Chondrocyte (in vitro differentiated cells): Measurements from ENCODE around the gene RABIF. TPM values are rescaled to one million over a fixed set of nuclear protein-coding genes. Genes with fewer than 3 reads are reported as not detected.

Experiments
- DNase-seq: peaks from one replicate; pipeline ENCODE4 v3.0.0; 2021; ENCODE audit warnings: mixed read lengths, low spot score
- H3K27ac Mint-ChIP-seq: one replicate; pipeline ENCODE4 v1.8.0; 2021; ENCODE audit warnings: mild to moderate bottlenecking, moderate library complexity, mixed read lengths; ENCODE audit not compliant: unreplicated experiment
- H3K27me3 Mint-ChIP-seq: 2 replicates; pipeline ENCODE4 v1.8.0; 2021; ENCODE audit warnings: low read depth, mixed read lengths
- H3K36me3 Mint-ChIP-seq: 2 replicates; pipeline ENCODE4 v1.8.0; 2021; ENCODE audit warnings: low read depth, mixed read lengths
- H3K4me1 Mint-ChIP-seq: 2 replicates; pipeline ENCODE4 v1.8.0; 2021; ENCODE audit warnings: low read depth, mild to moderate bottlenecking, mixed read lengths
- H3K4me3 Mint-ChIP-seq: one replicate; pipeline ENCODE4 v1.8.0; 2021; ENCODE audit warnings: mild to moderate bottlenecking, moderate library complexity, mixed read lengths; ENCODE audit not compliant: unreplicated experiment
- H3K9me3 Mint-ChIP-seq: 2 replicates; pipeline ENCODE4 v1.8.0; 2021; ENCODE audit warnings: low read depth, mixed read lengths
- total RNA-seq: library from RNA; stranded (reverse); gene quantifications from 3 replicates; pipeline ENCODE4 v1.2.1, GENCODE V29; 2021
- TF ChIP-seq, protein P1 (sequence below): fragments of 200-600 bp; sonication (generic); IDR thresholded peaks from 2 replicates; pipeline ENCODE4 v1.5.0; 2021; ENCODE audit warnings: antibody characterized with exemption, mild to moderate bottlenecking, moderate library complexity

The RABIF gene
- total RNA-seq, 1 donor from 2014 or later: 15.3 TPM

DNA sequence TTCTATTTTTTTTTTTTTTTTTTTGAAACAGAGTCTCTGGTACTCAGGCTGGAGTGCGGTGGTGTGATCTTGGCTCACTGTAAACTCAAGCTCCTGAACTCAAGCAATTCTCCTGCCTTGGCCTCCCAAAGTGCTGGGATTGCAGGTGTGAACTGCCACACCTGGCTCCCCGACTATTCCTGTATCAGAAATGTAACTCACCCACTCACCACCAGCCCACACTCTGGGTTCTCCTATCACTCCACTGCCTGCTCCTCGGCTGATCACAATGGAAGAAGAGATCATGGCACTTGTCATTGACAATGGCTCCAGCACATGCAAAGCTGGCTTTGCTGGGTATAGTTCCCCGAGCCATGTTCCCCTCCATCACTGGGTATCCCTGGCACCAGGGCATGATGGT lies 15.9 kb downstream of the RABIF start:
- TF ChIP-seq, protein P1, sequence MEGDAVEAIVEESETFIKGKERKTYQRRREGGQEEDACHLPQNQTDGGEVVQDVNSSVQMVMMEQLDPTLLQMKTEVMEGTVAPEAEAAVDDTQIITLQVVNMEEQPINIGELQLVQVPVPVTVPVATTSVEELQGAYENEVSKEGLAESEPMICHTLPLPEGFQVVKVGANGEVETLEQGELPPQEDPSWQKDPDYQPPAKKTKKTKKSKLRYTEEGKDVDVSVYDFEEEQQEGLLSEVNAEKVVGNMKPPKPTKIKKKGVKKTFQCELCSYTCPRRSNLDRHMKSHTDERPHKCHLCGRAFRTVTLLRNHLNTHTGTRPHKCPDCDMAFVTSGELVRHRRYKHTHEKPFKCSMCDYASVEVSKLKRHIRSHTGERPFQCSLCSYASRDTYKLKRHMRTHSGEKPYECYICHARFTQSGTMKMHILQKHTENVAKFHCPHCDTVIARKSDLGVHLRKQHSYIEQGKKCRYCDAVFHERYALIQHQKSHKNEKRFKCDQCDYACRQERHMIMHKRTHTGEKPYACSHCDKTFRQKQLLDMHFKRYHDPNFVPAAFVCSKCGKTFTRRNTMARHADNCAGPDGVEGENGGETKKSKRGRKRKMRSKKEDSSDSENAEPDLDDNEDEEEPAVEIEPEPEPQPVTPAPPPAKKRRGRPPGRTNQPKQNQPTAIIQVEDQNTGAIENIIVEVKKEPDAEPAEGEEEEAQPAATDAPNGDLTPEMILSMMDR: no peak
- no peaks in the 10 kb centered on the region for H3K9me3 Mint-ChIP-seq
- H3K36me3 Mint-ChIP-seq: no peaks in the 10 kb centered on the region
- no peaks in the 10 kb centered on the region for H3K27me3 Mint-ChIP-seq
- no peak overlapping the region for H3K27ac Mint-ChIP-seq
- no peak for DNase-seq
- H3K4me3 Mint-ChIP-seq: no peak overlapping the region
- peaks cover 4% of the 10 kb centered on the region for H3K4me1 Mint-ChIP-seq

DNA sequence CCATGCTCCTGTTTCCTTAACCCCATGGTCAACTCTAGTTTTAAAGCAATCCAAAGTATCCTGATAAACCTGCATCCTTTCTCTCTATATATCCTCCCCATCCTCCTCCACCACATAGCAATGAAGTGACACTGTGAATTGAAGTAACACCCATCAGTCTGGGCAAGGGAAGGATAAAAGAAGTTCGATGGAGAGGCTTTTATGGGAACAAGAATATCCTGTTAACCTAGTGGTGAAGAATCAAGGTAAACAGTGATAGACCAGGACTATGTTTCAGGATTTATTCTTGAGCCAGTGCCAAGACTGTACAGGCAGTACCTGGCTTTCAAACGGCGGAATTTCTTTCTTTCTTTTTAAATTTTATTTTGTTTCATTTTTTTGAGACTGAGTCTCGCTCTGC lies 17.6 kb downstream of the RABIF start:
- Mint-ChIP-seq H3K27ac (no peak overlapping the region), H3K4me1 (peaks cover 4% of the 10 kb centered on the region), H3K9me3 (no peaks in the 10 kb centered on the region), H3K36me3 (no peaks in the 10 kb centered on the region), H3K27me3 (peaks cover under 1% of the 10 kb centered on the region), H3K4me3 (no peak overlapping the region)
- TF ChIP-seq, protein P1: no peak
- no peak for DNase-seq

DNA sequence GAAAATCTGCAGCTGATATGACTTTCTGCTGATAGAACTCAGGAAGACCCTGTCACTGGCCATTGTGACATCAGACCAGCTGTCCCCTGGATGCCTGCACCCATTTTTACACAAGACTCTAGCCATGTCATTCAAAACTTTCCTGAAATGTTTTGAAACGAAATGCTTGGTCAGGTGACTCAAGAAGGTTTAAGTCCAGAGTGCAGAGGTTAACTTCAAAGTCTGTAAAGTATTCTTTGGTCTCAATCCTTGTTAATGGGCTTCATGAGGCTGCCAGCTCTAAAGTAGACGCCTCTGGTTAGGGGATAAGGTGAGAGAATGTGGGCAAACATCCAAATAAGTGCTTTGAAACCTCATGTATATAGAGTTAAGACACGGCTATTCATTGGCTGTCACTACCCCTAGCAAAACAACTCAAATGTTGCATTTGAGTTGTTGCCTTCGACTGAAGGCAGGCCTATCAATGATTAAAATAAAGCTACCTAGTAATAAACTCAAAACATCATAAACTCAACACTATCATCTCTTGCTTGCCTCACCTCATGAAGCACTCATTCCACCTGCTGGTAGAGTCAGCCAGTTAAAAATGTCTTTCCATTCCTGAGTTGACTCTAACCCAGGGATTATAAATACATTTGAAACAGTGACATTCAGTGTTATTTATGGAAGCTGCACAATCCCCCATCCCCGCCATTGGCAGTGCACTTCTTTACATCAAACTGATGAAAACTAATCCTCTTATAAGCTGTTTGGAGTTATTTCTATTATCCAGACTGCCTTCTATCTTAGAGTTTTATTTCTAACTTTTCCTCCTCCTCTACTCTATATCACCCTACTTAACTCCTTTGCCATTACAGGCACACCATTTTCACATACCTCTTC lies 26.0 kb downstream of the RABIF start:
- Mint-ChIP-seq H3K36me3 (no peaks in the 10 kb centered on the region), H3K27me3 (peaks cover 12% of the 10 kb centered on the region), H3K4me3 (peak overlapping the region; percentile 9), H3K27ac (no peak overlapping the region), H3K9me3 (no peaks in the 10 kb centered on the region), H3K4me1 (peaks cover 13% of the 10 kb centered on the region)
- TF ChIP-seq, protein P1: no peak
- DNase-seq: no peak

DNA sequence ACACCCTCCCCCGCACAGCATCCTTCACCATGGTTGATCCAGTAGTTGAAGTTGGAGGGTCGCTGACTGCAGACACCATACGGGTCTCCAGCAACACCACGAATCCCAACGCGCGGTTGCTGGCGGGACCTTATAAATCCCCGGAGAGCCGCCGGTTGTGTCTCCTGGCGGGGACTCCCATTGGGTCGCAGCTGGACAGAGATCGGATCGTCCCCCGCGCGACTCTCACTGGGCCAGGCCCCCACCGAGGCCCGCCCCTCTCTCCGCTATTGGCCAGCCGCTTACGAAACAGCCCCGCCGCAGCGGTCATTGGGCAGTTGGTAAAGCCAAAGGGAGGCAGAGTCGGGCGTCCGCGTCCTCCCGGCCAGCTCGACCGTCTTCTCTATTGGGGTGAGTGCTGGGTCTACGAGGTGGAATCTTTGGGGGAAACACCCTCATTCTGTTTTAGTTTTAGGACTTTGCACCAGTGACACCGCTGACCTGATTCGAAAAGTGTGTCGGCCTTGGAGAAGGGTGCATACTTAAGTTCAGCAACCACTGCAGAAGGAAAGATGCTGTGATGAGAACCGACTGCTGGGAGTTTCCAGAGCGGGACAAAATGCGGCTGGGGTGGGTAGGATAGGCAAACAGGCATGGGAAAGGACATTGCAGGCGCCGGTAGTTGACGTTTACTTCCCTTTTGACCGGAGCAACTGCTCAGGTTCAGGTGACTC lies 27.4 kb downstream of the RABIF start:
- TF ChIP-seq, protein P1: no peak
- Mint-ChIP-seq H3K36me3 (no peaks in the 10 kb centered on the region), H3K4me3 (peak overlapping the region; percentile 92), H3K4me1 (peaks cover 13% of the 10 kb centered on the region), H3K27ac (peak overlapping the region; percentile 83), H3K27me3 (peaks cover 12% of the 10 kb centered on the region), H3K9me3 (no peaks in the 10 kb centered on the region)
- peak; percentile 96 for DNase-seq

DNA sequence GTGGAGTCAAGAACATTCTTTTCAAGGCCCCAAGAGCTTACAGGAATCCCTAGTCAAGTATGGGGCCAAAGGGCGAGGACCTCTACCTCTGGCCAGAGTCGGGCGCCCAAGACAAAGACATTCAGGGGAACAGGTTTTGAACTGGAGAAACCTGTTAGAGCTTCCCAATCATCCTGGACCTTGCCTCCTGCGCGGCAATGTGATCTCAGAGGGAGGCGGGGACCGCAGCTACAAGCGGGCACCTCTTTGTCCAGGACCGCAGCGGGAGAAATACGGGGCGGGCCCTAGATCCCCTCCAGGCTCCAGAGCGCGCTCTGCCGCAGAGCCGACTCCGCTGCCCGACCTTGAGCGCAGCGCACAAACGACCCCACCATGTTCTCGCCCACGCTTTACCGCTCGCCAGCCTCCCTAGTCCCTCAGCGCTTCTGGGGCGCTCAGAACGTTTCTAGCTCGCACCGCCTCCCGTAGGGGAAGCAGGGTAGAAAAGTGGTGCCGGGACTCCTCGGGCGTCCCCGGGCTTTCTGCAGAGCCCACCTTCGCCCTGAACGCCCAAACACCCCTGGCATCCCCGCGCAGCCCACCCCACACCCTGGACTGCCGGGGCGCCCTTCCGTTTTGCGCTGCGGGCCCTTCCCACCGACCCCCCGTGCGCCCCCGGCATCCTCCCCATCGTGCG lies 28.1 kb downstream of the RABIF start:
- no peaks in the 10 kb centered on the region for H3K9me3 Mint-ChIP-seq
- peak overlapping the region; percentile 83 for H3K27ac Mint-ChIP-seq
- DNase-seq: no peak
- H3K4me1 Mint-ChIP-seq: peaks cover 13% of the 10 kb centered on the region
- TF ChIP-seq, protein P1: peak; percentile 34
- no peaks in the 10 kb centered on the region for H3K36me3 Mint-ChIP-seq
- peaks cover 8% of the 10 kb centered on the region for H3K27me3 Mint-ChIP-seq
- H3K4me3 Mint-ChIP-seq: peak overlapping the region; percentile 92
